ENCODE results near the gene MITF.

MITF gene

DNA sequence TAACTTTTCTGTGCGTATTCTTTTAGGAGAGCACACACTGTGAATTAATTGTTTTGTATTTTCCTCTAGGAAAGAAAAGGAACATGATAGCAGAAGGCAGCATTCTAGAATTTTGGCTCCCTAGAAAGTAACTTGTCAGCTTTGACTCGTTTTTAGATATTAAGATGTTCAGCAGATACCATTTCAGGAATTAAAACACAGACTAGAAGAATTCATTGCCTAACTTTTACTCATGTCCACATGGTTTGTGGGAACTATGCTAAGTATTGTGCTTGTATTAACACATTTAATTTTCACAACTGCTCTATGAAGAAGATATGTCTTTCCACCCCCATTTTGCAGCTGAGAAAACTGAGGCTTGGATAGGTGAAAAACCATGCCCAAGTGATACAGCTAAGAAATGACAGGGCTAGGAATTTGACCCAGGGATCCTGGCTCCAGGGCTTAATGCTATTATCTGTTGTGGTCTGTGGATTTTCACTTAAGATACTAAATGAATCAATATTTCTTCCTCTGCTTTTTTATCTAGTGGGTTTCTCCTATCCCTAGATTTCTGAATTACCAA, 128.8 kb downstream of the MITF start:
- no peak for DNase-seq (ENCODE audit: low read depth)
- in situ Hi-C loops (cut with HindIII; ENCODE audit: low sequenced_read_pairs) = no loop called here

GRCh38 chr3:69868841-69869420, 129.7 kb downstream of the MITF start:
- TF ChIP-seq, protein P1, sequence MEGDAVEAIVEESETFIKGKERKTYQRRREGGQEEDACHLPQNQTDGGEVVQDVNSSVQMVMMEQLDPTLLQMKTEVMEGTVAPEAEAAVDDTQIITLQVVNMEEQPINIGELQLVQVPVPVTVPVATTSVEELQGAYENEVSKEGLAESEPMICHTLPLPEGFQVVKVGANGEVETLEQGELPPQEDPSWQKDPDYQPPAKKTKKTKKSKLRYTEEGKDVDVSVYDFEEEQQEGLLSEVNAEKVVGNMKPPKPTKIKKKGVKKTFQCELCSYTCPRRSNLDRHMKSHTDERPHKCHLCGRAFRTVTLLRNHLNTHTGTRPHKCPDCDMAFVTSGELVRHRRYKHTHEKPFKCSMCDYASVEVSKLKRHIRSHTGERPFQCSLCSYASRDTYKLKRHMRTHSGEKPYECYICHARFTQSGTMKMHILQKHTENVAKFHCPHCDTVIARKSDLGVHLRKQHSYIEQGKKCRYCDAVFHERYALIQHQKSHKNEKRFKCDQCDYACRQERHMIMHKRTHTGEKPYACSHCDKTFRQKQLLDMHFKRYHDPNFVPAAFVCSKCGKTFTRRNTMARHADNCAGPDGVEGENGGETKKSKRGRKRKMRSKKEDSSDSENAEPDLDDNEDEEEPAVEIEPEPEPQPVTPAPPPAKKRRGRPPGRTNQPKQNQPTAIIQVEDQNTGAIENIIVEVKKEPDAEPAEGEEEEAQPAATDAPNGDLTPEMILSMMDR (IDR thresholded peaks at IDR 0.05; ENCODE audit: low read depth, low read length, missing control alignments) = no peak
- H3K4me3 ChIP-seq (ENCODE audit: low read depth, low read length) = no peak overlapping the region
- DNase-seq (ENCODE audit: low read depth) = no peak
- in situ Hi-C loops (cut with HindIII; ENCODE audit: low sequenced_read_pairs) = no loop called here

More for the DNA sequence above, 128.8 kb downstream of the MITF start:
- H3K4me3 ChIP-seq (ENCODE audit: low read depth, low read length) = no peak overlapping the region
- TF ChIP-seq, protein P1 (IDR thresholded peaks at IDR 0.05; ENCODE audit: low read depth, low read length, missing control alignments) = no peak

GRCh38 chr3:69869643-69870042, 130.4 kb downstream of the MITF start:
- DNase-seq (ENCODE audit: low read depth) = no peak
- in situ Hi-C loops (cut with HindIII; ENCODE audit: low sequenced_read_pairs) = no loop called here
- no peak overlapping the region for H3K4me3 ChIP-seq (ENCODE audit: low read depth, low read length)
- TF ChIP-seq, protein P1 (IDR thresholded peaks at IDR 0.05; ENCODE audit: low read depth, low read length, missing control alignments) = no peak

- DNase-seq (ENCODE audit: low read depth) = no peak
- in situ Hi-C loops (cut with HindIII; ENCODE audit: low sequenced_read_pairs) = no loop called here
- TF ChIP-seq, protein P1 (IDR thresholded peaks at IDR 0.05; ENCODE audit: low read depth, low read length, missing control alignments) = no peak
- no peak overlapping the region for H3K4me3 ChIP-seq (ENCODE audit: low read depth, low read length)
Observed at GRCh38 chr3:69871251-69871650, 132.0 kb downstream of the MITF start.

DNA sequence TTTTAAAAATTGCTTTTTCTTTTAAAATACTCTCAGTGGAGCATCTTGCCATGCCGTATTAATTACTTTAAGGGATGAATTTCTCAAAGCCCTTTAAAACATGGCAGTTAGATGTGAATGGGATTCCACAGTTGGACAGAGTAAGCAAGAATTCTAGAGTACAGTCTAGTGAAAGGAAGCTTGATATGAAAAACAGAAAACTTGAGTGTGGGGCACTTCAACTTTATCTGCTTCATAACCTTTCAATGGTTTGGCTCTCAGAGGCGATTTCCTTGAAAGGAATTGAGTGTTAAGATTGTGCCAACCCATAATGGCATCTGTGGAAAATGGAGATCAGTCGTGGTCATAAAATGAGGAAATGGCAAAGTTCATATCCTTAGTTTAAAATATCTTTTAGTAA, 132.6 kb downstream of the MITF start:
- DNase-seq (ENCODE audit: low read depth) = no peak
- TF ChIP-seq, protein P1 (IDR thresholded peaks at IDR 0.05; ENCODE audit: low read depth, low read length, missing control alignments) = no peak
- in situ Hi-C loops (cut with HindIII; ENCODE audit: low sequenced_read_pairs) = no loop called here

GRCh38 chr3:69872783-69873378, 133.6 kb downstream of the MITF start:
- no peak overlapping the region for H3K4me3 ChIP-seq (ENCODE audit: low read depth, low read length)
- TF ChIP-seq, protein P1 (IDR thresholded peaks at IDR 0.05; ENCODE audit: low read depth, low read length, missing control alignments) = no peak
- DNase-seq (ENCODE audit: low read depth) = no peak
- in situ Hi-C loops (cut with HindIII; ENCODE audit: low sequenced_read_pairs) = no loop called here

More for the DNA sequence above, 132.6 kb downstream of the MITF start:
- H3K4me3 ChIP-seq (ENCODE audit: low read depth, low read length) = no peak overlapping the region
